ENCODE measurements around the gene TMEM26. TPM values are rescaled to one million over a fixed set of nuclear protein-coding genes. Genes with fewer than 3 reads are reported as not detected.

Gene TMEM26
- total RNA-seq (under 1 TPM in 2 of 5 experiments, not detected in 3; 0.16 to 0.43 TPM), polyA plus RNA-seq (not detected), total RNA-seq (not detected)

DNA sequence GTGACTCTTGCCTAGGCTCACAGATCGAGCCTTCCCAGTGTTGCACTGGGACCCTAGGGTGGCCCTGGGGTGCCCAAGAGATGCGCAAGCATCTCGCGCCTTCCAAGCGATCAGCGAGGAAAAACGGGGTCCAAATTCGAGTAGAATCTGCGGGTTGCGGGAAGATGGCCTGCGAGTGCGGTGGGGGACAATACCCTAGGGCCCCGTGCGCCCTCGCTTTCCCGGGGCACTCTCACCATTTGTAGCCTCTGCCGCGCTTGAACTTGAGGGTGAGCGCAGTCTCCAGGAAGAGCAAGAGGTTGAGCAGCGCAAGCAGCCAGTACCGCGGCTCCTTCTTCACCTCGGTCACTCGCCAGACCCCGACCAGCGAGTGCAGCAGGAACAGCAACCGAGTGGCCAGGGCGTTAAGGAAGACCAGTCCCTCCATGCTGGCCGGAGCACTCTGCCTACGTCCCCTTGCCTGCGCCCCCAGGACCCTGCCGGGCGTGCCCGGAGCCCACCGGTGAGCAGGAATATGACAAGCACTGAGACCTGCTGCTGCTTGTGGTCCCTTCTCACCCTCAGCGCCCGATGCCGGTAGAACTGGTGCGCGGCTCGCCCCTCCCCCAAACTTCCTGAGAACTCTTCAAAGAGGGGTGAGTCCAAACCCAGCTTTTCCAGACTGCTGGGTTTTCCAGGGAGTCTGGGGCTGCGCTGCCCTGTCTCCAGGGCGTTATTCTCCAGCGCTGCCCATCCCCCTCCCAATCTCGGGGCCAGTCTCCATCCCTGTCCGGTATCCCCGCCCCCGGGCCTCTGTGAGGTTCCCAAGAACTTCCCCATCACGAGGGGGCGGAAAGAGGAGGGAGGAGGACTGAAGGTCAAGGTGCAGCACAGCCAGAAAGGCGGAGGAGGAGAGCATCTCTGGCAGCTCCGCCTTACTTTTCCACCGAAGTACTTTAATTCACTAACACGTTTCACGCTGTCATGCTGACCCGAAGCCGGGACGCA, at the start of gene TMEM26:
Gene TMEM26 (minus strand): TSS at position 727 of the 987 bp plus-strand sequence. CDS start 300 bp downstream, at position 427.
- Mint-ChIP-seq H3K4me3 (peak within 1 kb of the TSS in 9 of 10 donors; percentile 7 to 66 (median 48)), H3K27me3 (peaks cover 44 to 50% (median 47%) of the 10 kb centered on the region in 5 donors), H3K4me1 (peaks cover 3 to 16% (median 8%) of the 10 kb centered on the region in 7 donors), H3K36me3 (no peaks in the 10 kb centered on the region), H3K27ac (no peak within 1 kb of the TSS), H3K9me3 (no peaks in the 10 kb centered on the region)
- ATAC-seq (no peak), DNase-seq (no peak)
- CTCF ChIA-PET = no interaction called here
- no peaks in the 10 kb centered on the region for H3K27me3 ChIP-seq (ENCODE audit: control insufficient read depth in 2 of 2, insufficient read depth in 2 of 2, low read length in 2 of 2)
- POLR2A ChIA-PET = no interaction called here
- H3K36me3 ChIP-seq (ENCODE audit: control insufficient read depth in 2 of 3, insufficient read depth in 3 of 3, low read length in 3 of 3) = no peaks in the 10 kb centered on the region
- no peak within 1 kb of the TSS for H3K4me3 ChIP-seq (ENCODE audit: low read length)
- no peak within 1 kb of the TSS for H3K27ac ChIP-seq (ENCODE audit: low read depth, low read length)
- intact Hi-C loops (cut with micrococcal nuclease) = no loop called here
- no peaks in the 10 kb centered on the region for H3K9me3 ChIP-seq (ENCODE audit: control insufficient read depth in 2 of 3, low read length in 3 of 3)
- no peaks in the 10 kb centered on the region for H3K4me1 ChIP-seq (ENCODE audit: control insufficient read depth in 2 of 2, insufficient read depth in 2 of 2, low read length in 2 of 2)

- Mint-ChIP-seq H3K4me3 (no peak overlapping the region), H3K27ac (no peak overlapping the region), H3K9me3 (no peaks in the 10 kb centered on the region), H3K36me3 (no peaks in the 10 kb centered on the region), H3K4me1 (no peaks in the 10 kb centered on the region), H3K27me3 (peaks cover 0 to 14% (median 5%) of the 10 kb centered on the region in 5 donors)
- no peak overlapping the region for H3K27ac ChIP-seq (ENCODE audit: low read depth, low read length)
- no peaks in the 10 kb centered on the region for H3K9me3 ChIP-seq (ENCODE audit: control insufficient read depth in 2 of 3, low read length in 3 of 3)
- ATAC-seq (no peak), DNase-seq (no peak)
- no peak overlapping the region for H3K4me3 ChIP-seq (ENCODE audit: low read length)
- CTCF ChIA-PET = no interaction called here
- no peaks in the 10 kb centered on the region for H3K27me3 ChIP-seq (ENCODE audit: control insufficient read depth in 2 of 2, insufficient read depth in 2 of 2, low read length in 2 of 2)
- no peaks in the 10 kb centered on the region for H3K4me1 ChIP-seq (ENCODE audit: control insufficient read depth in 2 of 2, insufficient read depth in 2 of 2, low read length in 2 of 2)
- POLR2A ChIA-PET = no interaction called here
- no peaks in the 10 kb centered on the region for H3K36me3 ChIP-seq (ENCODE audit: control insufficient read depth in 2 of 3, insufficient read depth in 3 of 3, low read length in 3 of 3)
- intact Hi-C loops (cut with micrococcal nuclease) = no loop called here
Measured at GRCh38 chr10:61500460-61500859, 47.3 kb upstream of the TMEM26 start.

GRCh38 chr10:61492364-61492995, 39.3 kb upstream of the TMEM26 start:
- Mint-ChIP-seq H3K27ac (no peak overlapping the region), H3K4me1 (no peaks in the 10 kb centered on the region), H3K9me3 (peaks cover 0 to 8% (median 3%) of the 10 kb centered on the region in 11 donors), H3K4me3 (no peak overlapping the region), H3K27me3 (peaks cover 0 to 12% (median 4%) of the 10 kb centered on the region in 5 donors), H3K36me3 (no peaks in the 10 kb centered on the region)
- CTCF ChIA-PET = no interaction called here
- Histone ChIP-seq H3K27me3 (ENCODE audit: control insufficient read depth in 2 of 2, insufficient read depth in 2 of 2, low read length in 2 of 2) (no peaks in the 10 kb centered on the region), H3K36me3 (ENCODE audit: control insufficient read depth in 2 of 3, insufficient read depth in 3 of 3, low read length in 3 of 3) (no peaks in the 10 kb centered on the region), H3K4me3 (ENCODE audit: low read length) (no peak overlapping the region), H3K27ac (ENCODE audit: low read depth, low read length) (no peak overlapping the region), H3K9me3 (ENCODE audit: control insufficient read depth in 2 of 3, low read length in 3 of 3) (no peaks in the 10 kb centered on the region), H3K4me1 (ENCODE audit: control insufficient read depth in 2 of 2, insufficient read depth in 2 of 2, low read length in 2 of 2) (no peaks in the 10 kb centered on the region)
- intact Hi-C loops (cut with micrococcal nuclease) = no loop called here
- POLR2A ChIA-PET = no interaction called here
- no peak for ATAC-seq
- no peak for DNase-seq

DNA sequence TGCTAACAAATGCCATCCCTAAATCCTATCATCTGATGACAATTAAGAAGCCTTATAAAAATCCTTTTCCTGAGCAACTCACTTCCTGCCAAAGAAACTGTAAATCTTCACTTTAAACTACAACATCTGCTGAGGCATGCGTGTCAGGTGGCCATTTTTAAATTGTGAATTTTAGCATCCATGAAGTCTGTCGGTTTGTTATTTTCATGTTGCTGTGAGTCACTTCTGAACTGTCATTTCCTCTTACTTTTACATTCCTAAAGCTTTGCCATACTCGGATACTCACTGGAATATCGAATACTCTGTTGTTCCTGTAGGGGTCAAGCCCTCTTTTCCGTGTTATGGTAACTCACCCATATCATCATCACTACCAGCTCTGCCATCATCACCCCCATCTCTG, 34.3 kb upstream of the TMEM26 start:
- no peak overlapping the region for H3K4me3 Mint-ChIP-seq
- Histone ChIP-seq H3K4me3 (ENCODE audit: low read length) (no peak overlapping the region), H3K4me1 (ENCODE audit: control insufficient read depth in 2 of 2, insufficient read depth in 2 of 2, low read length in 2 of 2) (no peaks in the 10 kb centered on the region), H3K9me3 (ENCODE audit: control insufficient read depth in 2 of 3, low read length in 3 of 3) (no peaks in the 10 kb centered on the region), H3K36me3 (ENCODE audit: control insufficient read depth in 2 of 3, insufficient read depth in 3 of 3, low read length in 3 of 3) (no peaks in the 10 kb centered on the region), H3K27ac (ENCODE audit: low read depth, low read length) (no peak overlapping the region), H3K27me3 (ENCODE audit: control insufficient read depth in 2 of 2, insufficient read depth in 2 of 2, low read length in 2 of 2) (no peaks in the 10 kb centered on the region)
- H3K27me3 Mint-ChIP-seq = peaks cover 1 to 15% (median 11%) of the 10 kb centered on the region in 5 donors
- CTCF ChIA-PET = no interaction called here
- H3K36me3 Mint-ChIP-seq = no peaks in the 10 kb centered on the region
- POLR2A ChIA-PET = no interaction called here
- no peak overlapping the region for H3K27ac Mint-ChIP-seq
- DNase-seq (no peak), ATAC-seq (no peak)
- intact Hi-C loops (cut with micrococcal nuclease) = no loop called here
- H3K9me3 Mint-ChIP-seq = peaks cover 0 to 8% (median 0%) of the 10 kb centered on the region in 11 donors
- H3K4me1 Mint-ChIP-seq = no peaks in the 10 kb centered on the region

DNA sequence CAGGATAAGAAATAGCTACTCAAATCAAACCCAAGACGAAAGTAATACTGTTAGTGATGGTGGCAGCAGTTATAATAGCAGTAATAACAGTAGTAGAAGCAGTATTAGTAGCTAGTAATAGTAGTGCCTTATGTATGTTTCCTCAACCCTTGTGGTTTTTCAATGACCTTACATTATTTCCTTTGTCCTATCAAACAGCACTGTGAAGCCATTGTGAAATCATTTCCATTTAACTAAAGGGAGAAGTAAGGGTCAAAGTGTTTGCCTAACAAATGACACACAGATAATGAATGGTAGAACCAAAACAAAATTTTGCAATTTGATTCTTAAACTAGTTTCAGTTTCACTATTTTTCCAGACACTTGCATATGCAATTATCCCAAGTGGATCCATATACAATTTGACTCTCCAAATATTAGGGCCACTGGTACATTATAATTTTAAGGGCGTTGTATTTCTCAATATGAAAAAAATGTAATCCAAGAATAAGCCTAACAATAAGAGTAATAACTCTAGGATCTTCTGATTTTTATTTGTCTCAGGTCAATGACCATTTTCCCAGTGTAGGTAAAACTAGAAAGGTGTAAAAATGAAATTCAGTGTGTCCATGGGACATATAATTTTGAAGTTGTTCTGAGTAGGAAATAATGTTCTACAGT, 33.7 kb upstream of the TMEM26 start:
- CTCF ChIA-PET = no interaction called here
- ATAC-seq (peak; percentile 91), DNase-seq (no peak)
- Histone ChIP-seq H3K4me1 (ENCODE audit: control insufficient read depth in 2 of 2, insufficient read depth in 2 of 2, low read length in 2 of 2) (no peaks in the 10 kb centered on the region), H3K27me3 (ENCODE audit: control insufficient read depth in 2 of 2, insufficient read depth in 2 of 2, low read length in 2 of 2) (no peaks in the 10 kb centered on the region), H3K9me3 (ENCODE audit: control insufficient read depth in 2 of 3, low read length in 3 of 3) (no peaks in the 10 kb centered on the region), H3K27ac (ENCODE audit: low read depth, low read length) (no peak overlapping the region), H3K36me3 (ENCODE audit: control insufficient read depth in 2 of 3, insufficient read depth in 3 of 3, low read length in 3 of 3) (no peaks in the 10 kb centered on the region), H3K4me3 (ENCODE audit: low read length) (no peak overlapping the region)
- no peaks in the 10 kb centered on the region for H3K4me1 Mint-ChIP-seq
- POLR2A ChIA-PET = no interaction called here
- intact Hi-C loops (cut with micrococcal nuclease) = no loop called here
- H3K27me3 Mint-ChIP-seq = peaks cover 1 to 15% (median 11%) of the 10 kb centered on the region in 5 donors
- H3K4me3 Mint-ChIP-seq = no peak overlapping the region
- H3K27ac Mint-ChIP-seq = no peak overlapping the region
- no peaks in the 10 kb centered on the region for H3K36me3 Mint-ChIP-seq
- peaks cover 0 to 8% (median 0%) of the 10 kb centered on the region in 11 donors for H3K9me3 Mint-ChIP-seq

- POLR2A ChIA-PET = no interaction called here
- DNase-seq = no peak
- Histone ChIP-seq H3K27me3 (ENCODE audit: control insufficient read depth in 2 of 2, insufficient read depth in 2 of 2, low read length in 2 of 2) (no peaks in the 10 kb centered on the region), H3K9me3 (ENCODE audit: control insufficient read depth in 2 of 3, low read length in 3 of 3) (no peaks in the 10 kb centered on the region), H3K4me1 (ENCODE audit: control insufficient read depth in 2 of 2, insufficient read depth in 2 of 2, low read length in 2 of 2) (no peaks in the 10 kb centered on the region), H3K36me3 (ENCODE audit: control insufficient read depth in 2 of 3, insufficient read depth in 3 of 3, low read length in 3 of 3) (no peaks in the 10 kb centered on the region), H3K27ac (ENCODE audit: low read depth, low read length) (no peak overlapping the region), H3K4me3 (ENCODE audit: low read length) (no peak overlapping the region)
- Mint-ChIP-seq H3K4me1 (no peaks in the 10 kb centered on the region), H3K4me3 (no peak overlapping the region), H3K27ac (no peak overlapping the region), H3K36me3 (no peaks in the 10 kb centered on the region), H3K9me3 (peaks cover 0 to 8% (median 0%) of the 10 kb centered on the region in 11 donors), H3K27me3 (peaks cover 1 to 15% (median 11%) of the 10 kb centered on the region in 5 donors)
- intact Hi-C loops (cut with micrococcal nuclease) = no loop called here
- CTCF ChIA-PET = no interaction called here
- no peak for ATAC-seq
Measured at GRCh38 chr10:61486251-61486650, 33.1 kb upstream of the TMEM26 start.
